HEK293 (cell line): ENCODE results near the gene CD93.

Experiments
- CTCF ChIA-PET: fragments of 350-600 bp; formaldehyde crosslinking; extraction: SDS; loops from one replicate; lab custom pipeline; 2021; ENCODE audit warnings: antibody characterized with exemption; lab: Yijun Ruan, JAX
- POLR2A ChIA-PET: fragments of 300-600 bp; formaldehyde crosslinking; extraction: SDS; loops from one replicate; lab custom pipeline; 2020; ENCODE audit warnings: antibody characterized with exemption, inconsistent platforms; lab: Yijun Ruan, JAX
- H3K27ac ChIP-seq: fragments of 200-500 bp; sonication (Bioruptor generic); 2 replicates; pipeline ENCODE4 v1.5.1; 2014; ENCODE audit warnings: low read depth, low read length, control low read depth, inconsistent platforms; ENCODE audit errors: extremely low read depth
- H3K36me3 ChIP-seq, 2 experiments: fragments of 200-500 bp in 1 of 2; sonication (Bioruptor generic) in 1 of 2; 1 replicate in 1 of 2; 2 replicates in 1 of 2; pipeline ENCODE4 v1.5.1; 2014 to 2017; ENCODE audit warnings: inconsistent platforms in 2 of 2, low read length in 2 of 2; ENCODE audit not compliant: control insufficient read depth in 2 of 2, insufficient read depth in 1 of 2
- H3K4me1 ChIP-seq: fragments of 200-500 bp; sonication (Bioruptor generic); 2 replicates; pipeline ENCODE4 v1.5.1; 2014; ENCODE audit warnings: mild to moderate bottlenecking, low read length, inconsistent platforms; ENCODE audit not compliant: control insufficient read depth, insufficient read depth
- H3K4me3 ChIP-seq: 2 replicates; pipeline ENCODE4 v1.5.1; 2011; ENCODE audit warnings: low read depth, mild to moderate bottlenecking, control low read depth, low read length, moderate library complexity
- H3K9me3 ChIP-seq: fragments of 200-500 bp; sonication (Bioruptor generic); 2 replicates; pipeline ENCODE4 v1.5.1; 2014; ENCODE audit warnings: low read depth, low read length, inconsistent platforms; ENCODE audit not compliant: control insufficient read depth, insufficient read depth
- GLIS2 ChIP-seq: fragments of 450-650 bp; formaldehyde crosslinking; IDR thresholded peaks from 2 replicates; pipeline ENCODE4 v1.5.1; 2016; ENCODE audit warnings: missing biosample characterization, missing genetic modification characterization
- IKZF3 ChIP-seq: fragments of 450-650 bp; IDR thresholded peaks from 2 replicates; pipeline ENCODE4 v1.5.0; 2018; ENCODE audit warnings: missing biosample characterization, mild to moderate bottlenecking, missing genetic modification characterization, moderate library complexity
- KLF1 ChIP-seq: fragments of 450-650 bp; formaldehyde crosslinking; IDR thresholded peaks from 2 replicates; pipeline ENCODE4 v1.5.1; 2016; ENCODE audit warnings: missing biosample characterization, missing genetic modification characterization
- MYNN ChIP-seq: fragments of 450-650 bp; formaldehyde crosslinking; IDR thresholded peaks from 2 replicates; pipeline ENCODE4 v1.5.1; 2016; ENCODE audit warnings: missing biosample characterization, missing genetic modification characterization, borderline replicate concordance
- PRDM4 ChIP-seq: fragments of 450-650 bp; formaldehyde crosslinking; IDR thresholded peaks from 2 replicates; pipeline ENCODE4 v1.5.1; 2017; ENCODE audit warnings: missing biosample characterization, missing genetic modification characterization
- SETDB1 ChIP-seq: IDR thresholded peaks from one replicate; pipeline ENCODE4 v1.6.1; 2017; ENCODE audit warnings: mild to moderate bottlenecking, low read length, moderate library complexity, mixed read lengths; ENCODE audit not compliant: insufficient read length
- ZBTB21 ChIP-seq: fragments of 450-650 bp; formaldehyde crosslinking; IDR thresholded peaks from 2 replicates; pipeline ENCODE4 v1.5.1; 2017; ENCODE audit warnings: missing biosample characterization, missing genetic modification characterization
- ZBTB44 ChIP-seq: fragments of 450-650 bp; IDR thresholded peaks from 2 replicates; pipeline ENCODE4 v1.5.1; 2018; ENCODE audit warnings: missing biosample characterization, mild to moderate bottlenecking, missing genetic modification characterization
- ZBTB8A ChIP-seq: fragments of 450-650 bp; formaldehyde crosslinking; IDR thresholded peaks from 2 replicates; pipeline ENCODE4 v1.5.1; 2016; ENCODE audit warnings: missing biosample characterization, missing genetic modification characterization
- ZIC2 ChIP-seq: fragments of 450-650 bp; formaldehyde crosslinking; IDR thresholded peaks from 2 replicates; pipeline ENCODE4 v1.5.1; 2016; ENCODE audit warnings: missing biosample characterization, missing genetic modification characterization
- ZNF157 ChIP-seq: fragments of 450-650 bp; formaldehyde crosslinking; IDR thresholded peaks from 2 replicates; pipeline ENCODE4 v1.5.1; 2016; ENCODE audit warnings: missing biosample characterization, missing genetic modification characterization
- ZNF266 ChIP-seq: fragments of 450-650 bp; formaldehyde crosslinking; IDR thresholded peaks from 2 replicates; pipeline ENCODE4 v1.5.1; 2016; ENCODE audit warnings: missing biosample characterization, missing genetic modification characterization, low read depth
- ZNF354C ChIP-seq: fragments of 450-650 bp; formaldehyde crosslinking; IDR thresholded peaks from 2 replicates; pipeline ENCODE4 v1.5.1; 2016; ENCODE audit warnings: missing biosample characterization, missing genetic modification characterization, low read depth, borderline replicate concordance
- ZNF48 ChIP-seq: fragments of 450-650 bp; formaldehyde crosslinking; IDR thresholded peaks from 2 replicates; pipeline ENCODE4 v1.5.1; 2016; ENCODE audit warnings: missing biosample characterization, missing genetic modification characterization
- ZNF521 ChIP-seq: fragments of 450-650 bp; formaldehyde crosslinking; IDR thresholded peaks from 2 replicates; pipeline ENCODE4 v1.5.1; 2017; ENCODE audit warnings: missing biosample characterization, mild to moderate bottlenecking, missing genetic modification characterization
- ZNF561 ChIP-seq: fragments of 450-650 bp; IDR thresholded peaks from 2 replicates; pipeline ENCODE4 v1.5.1; 2018; ENCODE audit warnings: missing biosample characterization, missing genetic modification characterization, borderline replicate concordance
- ZNF571 ChIP-seq: fragments of 450-650 bp; formaldehyde crosslinking; IDR thresholded peaks from 2 replicates; pipeline ENCODE4 v1.5.0; 2017; ENCODE audit warnings: missing biosample characterization, missing genetic modification characterization
- ZNF664 ChIP-seq: fragments of 450-650 bp; formaldehyde crosslinking; IDR thresholded peaks from 2 replicates; pipeline ENCODE4 v1.5.1; 2016; ENCODE audit warnings: missing biosample characterization, missing genetic modification characterization
- ZNF701 ChIP-seq: fragments of 450-650 bp; formaldehyde crosslinking; IDR thresholded peaks from 2 replicates; pipeline ENCODE4 v1.5.1; 2016; ENCODE audit warnings: missing biosample characterization, missing genetic modification characterization
- ZNF777 ChIP-seq: fragments of 450-650 bp; formaldehyde crosslinking; IDR thresholded peaks from 2 replicates; pipeline ENCODE4 v1.5.1; 2017; ENCODE audit warnings: missing biosample characterization, missing genetic modification characterization, borderline replicate concordance
- ZNF843 ChIP-seq: fragments of 450-650 bp; formaldehyde crosslinking; IDR thresholded peaks from 2 replicates; pipeline ENCODE4 v1.5.1; 2016; ENCODE audit warnings: missing biosample characterization, missing genetic modification characterization
- ZSCAN5A ChIP-seq: fragments of 450-650 bp; formaldehyde crosslinking; IDR thresholded peaks from 2 replicates; pipeline ENCODE4 v1.5.1; 2016; ENCODE audit warnings: missing biosample characterization, missing genetic modification characterization
- TF ChIP-seq, protein P1 (sequence below): sonication (generic); formaldehyde crosslinking; IDR thresholded peaks from 2 replicates; pipeline ENCODE4 v1.8.1; 2022; ENCODE audit warnings: mild to moderate bottlenecking, moderate library complexity, missing genetic modification reagents
- TF ChIP-seq, protein P2 (sequence below): fragments of 450-650 bp; formaldehyde crosslinking; IDR thresholded peaks from 2 replicates; pipeline ENCODE4 v1.5.1; 2016; ENCODE audit warnings: missing biosample characterization, missing genetic modification characterization

CD93 gene

DNA sequence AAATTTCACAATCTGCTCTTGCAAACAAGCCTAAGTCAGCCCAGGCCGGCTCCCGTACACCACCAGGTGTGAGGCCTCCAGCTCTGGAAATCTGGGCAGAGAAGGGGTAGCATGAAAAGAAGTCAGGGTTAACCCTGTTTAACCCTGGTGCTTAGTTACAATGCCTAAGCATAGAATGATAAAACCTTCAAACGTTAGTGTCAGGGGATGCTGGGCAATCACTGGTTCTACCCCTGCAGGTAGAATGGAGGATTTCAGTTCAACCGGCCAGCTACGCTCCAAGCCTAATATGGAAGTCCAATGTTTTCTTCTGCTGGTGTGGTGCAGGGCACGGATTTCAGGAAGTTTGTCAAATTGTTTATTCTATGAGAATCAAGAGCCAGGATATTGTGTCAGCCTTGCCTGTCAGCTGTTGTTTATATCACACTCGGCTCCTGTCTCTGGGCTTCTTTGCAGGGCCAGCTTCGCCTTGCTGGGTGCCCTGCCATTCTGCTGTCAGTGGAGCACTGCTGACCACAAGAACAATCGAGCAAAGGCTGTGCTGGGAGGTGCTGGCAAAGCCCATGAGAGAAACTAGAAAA is 20.2 kb upstream of the CD93 start:
- Histone ChIP-seq H3K9me3 (no peaks in the 10 kb centered on the region), H3K4me3 (no peak overlapping the region), H3K4me1 (no peaks in the 10 kb centered on the region), H3K27ac (no peak overlapping the region), H3K36me3 (no peaks in the 10 kb centered on the region)
- ChIA-PET POLR2A (no interaction called here), CTCF (interaction anchor here (0.9 to 1.0 kb wide), 4 partner anchors 12 to 421 kb away, joined by 3 read pairs; no protein-coding TSS in a partner anchor)
- TF ChIP-seq ZBTB44 (tag by site-specific recombination): no peak
- no peak for TF ChIP-seq ZBTB8A (tag by site-specific recombination)
- TF ChIP-seq MYNN (tag by site-specific recombination): no peak
- TF ChIP-seq ZNF571: no peak
- TF ChIP-seq ZNF843 (tag by site-specific recombination): no peak
- TF ChIP-seq, protein P1, sequence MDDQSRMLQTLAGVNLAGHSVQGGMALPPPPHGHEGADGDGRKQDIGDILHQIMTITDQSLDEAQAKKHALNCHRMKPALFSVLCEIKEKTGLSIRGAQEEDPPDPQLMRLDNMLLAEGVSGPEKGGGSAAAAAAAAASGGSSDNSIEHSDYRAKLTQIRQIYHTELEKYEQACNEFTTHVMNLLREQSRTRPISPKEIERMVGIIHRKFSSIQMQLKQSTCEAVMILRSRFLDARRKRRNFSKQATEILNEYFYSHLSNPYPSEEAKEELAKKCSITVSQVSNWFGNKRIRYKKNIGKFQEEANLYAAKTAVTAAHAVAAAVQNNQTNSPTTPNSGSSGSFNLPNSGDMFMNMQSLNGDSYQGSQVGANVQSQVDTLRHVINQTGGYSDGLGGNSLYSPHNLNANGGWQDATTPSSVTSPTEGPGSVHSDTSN (CRISPR knock-in tag): no peak
- no peak for TF ChIP-seq PRDM4 (tag by site-specific recombination)
- no peak for TF ChIP-seq ZBTB21 (tag by site-specific recombination)
- no peak for TF ChIP-seq ZNF48
- no peak for TF ChIP-seq ZNF266 (tag by site-specific recombination)
- TF ChIP-seq ZNF701 (tag by site-specific recombination): no peak
- TF ChIP-seq, protein P2, sequence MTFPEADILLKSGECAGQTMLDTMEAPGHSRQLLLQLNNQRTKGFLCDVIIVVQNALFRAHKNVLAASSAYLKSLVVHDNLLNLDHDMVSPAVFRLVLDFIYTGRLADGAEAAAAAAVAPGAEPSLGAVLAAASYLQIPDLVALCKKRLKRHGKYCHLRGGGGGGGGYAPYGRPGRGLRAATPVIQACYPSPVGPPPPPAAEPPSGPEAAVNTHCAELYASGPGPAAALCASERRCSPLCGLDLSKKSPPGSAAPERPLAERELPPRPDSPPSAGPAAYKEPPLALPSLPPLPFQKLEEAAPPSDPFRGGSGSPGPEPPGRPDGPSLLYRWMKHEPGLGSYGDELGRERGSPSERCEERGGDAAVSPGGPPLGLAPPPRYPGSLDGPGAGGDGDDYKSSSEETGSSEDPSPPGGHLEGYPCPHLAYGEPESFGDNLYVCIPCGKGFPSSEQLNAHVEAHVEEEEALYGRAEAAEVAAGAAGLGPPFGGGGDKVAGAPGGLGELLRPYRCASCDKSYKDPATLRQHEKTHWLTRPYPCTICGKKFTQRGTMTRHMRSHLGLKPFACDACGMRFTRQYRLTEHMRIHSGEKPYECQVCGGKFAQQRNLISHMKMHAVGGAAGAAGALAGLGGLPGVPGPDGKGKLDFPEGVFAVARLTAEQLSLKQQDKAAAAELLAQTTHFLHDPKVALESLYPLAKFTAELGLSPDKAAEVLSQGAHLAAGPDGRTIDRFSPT (tag by site-specific recombination): no peak
- no peak for TF ChIP-seq ZSCAN5A (tag by site-specific recombination)
- no peak for TF ChIP-seq KLF1 (tag by site-specific recombination)
- no peak for TF ChIP-seq ZNF157 (tag by site-specific recombination)
- TF ChIP-seq, all 188 proteins: peak for 0

DNA sequence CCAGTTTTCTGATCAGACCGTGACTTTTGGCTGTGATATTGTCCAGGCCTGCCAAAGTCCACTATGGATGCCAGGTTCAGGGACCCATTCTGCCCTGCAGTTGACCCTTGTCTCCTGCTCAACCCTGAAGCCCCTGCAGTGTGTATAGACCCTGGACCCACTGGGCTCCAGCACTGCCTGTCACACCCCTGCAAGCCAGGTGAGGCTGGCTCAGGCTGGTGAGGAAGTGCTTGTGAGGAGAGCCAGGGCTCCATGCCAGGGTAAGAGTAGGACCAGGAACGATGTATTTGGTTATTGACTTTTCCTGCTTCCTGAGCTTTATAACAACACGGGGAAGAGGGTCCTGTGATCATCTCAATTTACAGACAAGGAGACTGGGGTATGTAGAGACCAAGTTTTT is 19.1 kb upstream of the CD93 start:
- no peaks in the 10 kb centered on the region for H3K9me3 ChIP-seq
- POLR2A ChIA-PET: no interaction called here
- no peak overlapping the region for H3K4me3 ChIP-seq
- CTCF ChIA-PET: no interaction called here
- H3K27ac ChIP-seq: no peak overlapping the region
- no peaks in the 10 kb centered on the region for H3K36me3 ChIP-seq
- H3K4me1 ChIP-seq: no peaks in the 10 kb centered on the region
- TF ChIP-seq ZNF571 (no peak), ZBTB44 (tag by site-specific recombination) (no peak), ZNF664 (tag by site-specific recombination) (no peak), ZNF521 (no peak), ZNF561 (tag by site-specific recombination) (no peak), IKZF3 (tag by site-specific recombination) (no peak), ZIC2 (tag by site-specific recombination) (no peak), SETDB1 (no peak), ZNF777 (no peak), ZNF354C (no peak), GLIS2 (tag by site-specific recombination) (no peak)
